Gastroesophageal sphincter (tissue), 4 donors: Measurements from ENCODE around the gene MRPS7. TPM values are rescaled to one million over a fixed set of nuclear protein-coding genes. Genes with fewer than 3 reads are reported as not detected.
"Not testable (repeated sequence)": the region's sequence is repeated elsewhere in the genome, so short reads cannot be mapped to it uniquely, and the experiment has no call there.

Source experiments
- ATAC-seq: fragments of 150-250 bp; one replicate; pipeline ENCODE4 v1.9.1; 2016; ENCODE audit warnings: mild to moderate bottlenecking, moderate library complexity
- H3K27ac ChIP-seq, 4 donors: fragments of 200-600 bp; sonication (generic) in 3 of 4; 1 replicate in 3 of 4; 2 replicates in 1 of 4; pipeline ENCODE4 v1.5.1; 2016 to 2019
- H3K27me3 ChIP-seq: fragments of 200-600 bp; sonication (generic); one replicate; pipeline ENCODE4 v1.5.1; 2019
- H3K36me3 ChIP-seq, 2 donors: fragments of 200-600 bp; sonication (generic); one replicate each; pipeline ENCODE4 v1.5.1; 2019; ENCODE audit warnings: control low read depth in 1 of 2
- H3K4me1 ChIP-seq, 3 donors: fragments of 200-600 bp; sonication (generic); 1 replicate in 2 of 3; 2 replicates in 1 of 3; pipeline ENCODE4 v1.5.1; 2016 to 2019; ENCODE audit warnings: control low read depth in 2 of 3
- H3K4me3 ChIP-seq, 2 donors: fragments of 200-600 bp; sonication (generic); one replicate each; pipeline ENCODE4 v1.5.1; 2019; ENCODE audit warnings: mild to moderate bottlenecking in 1 of 2, moderate library complexity in 1 of 2
- H3K9me3 ChIP-seq, 3 donors: fragments of 200-600 bp; sonication (generic); one replicate each; pipeline ENCODE4 v1.5.1; 2017 to 2019; ENCODE audit warnings: control low read depth in 2 of 3
- EP300 ChIP-seq: sonication (generic); formaldehyde crosslinking; IDR thresholded peaks from one replicate; pipeline ENCODE4 v1.6.1; 2017; ENCODE audit warnings: antibody characterized with exemption, mild to moderate bottlenecking
- POLR2A ChIP-seq, 2 donors: fragments of 450-650 bp; IDR thresholded peaks; one replicate each; pipeline ENCODE4 v1.6.1; 2017; ENCODE audit warnings: antibody characterized with exemption in 2 of 2, mild to moderate bottlenecking in 2 of 2, moderate library complexity in 1 of 2
- POLR2AphosphoS5 ChIP-seq: sonication (generic); formaldehyde crosslinking; IDR thresholded peaks from one replicate; pipeline ENCODE4 v1.6.1; 2017; ENCODE audit warnings: antibody characterized with exemption
- WGBS, 2 donors: methylation state at CpG; one replicate each; pipeline ENCODE4 v1.1.5; 2018; ENCODE audit warnings: low coverage in 1 of 2; 5-methylcytosine and 5-hydroxymethylcytosine counted together
- total RNA-seq, 4 donors: library from RNA; depleted of rRNA; stranded (reverse); fragments of >200 nt; gene quantifications; one replicate each; pipeline ENCODE4 v1.1.0, GENCODE V29; 2016
- TF ChIP-seq, protein P1 (sequence below), 4 experiments: fragments of 200-600 bp in 2 of 4; fragments of 450-650 bp in 2 of 4; sonication (generic) in 1 of 4; IDR thresholded peaks; one replicate each; pipeline ENCODE4 v1.5.1; 2017 to 2019; ENCODE audit warnings: antibody characterized with exemption in 4 of 4, mild to moderate bottlenecking in 2 of 4, moderate library complexity in 2 of 4

MRPS7 gene
- total RNA-seq, 4 donors from 2014 or later = 35.0 to 46.4 (median 38.3) TPM

DNA sequence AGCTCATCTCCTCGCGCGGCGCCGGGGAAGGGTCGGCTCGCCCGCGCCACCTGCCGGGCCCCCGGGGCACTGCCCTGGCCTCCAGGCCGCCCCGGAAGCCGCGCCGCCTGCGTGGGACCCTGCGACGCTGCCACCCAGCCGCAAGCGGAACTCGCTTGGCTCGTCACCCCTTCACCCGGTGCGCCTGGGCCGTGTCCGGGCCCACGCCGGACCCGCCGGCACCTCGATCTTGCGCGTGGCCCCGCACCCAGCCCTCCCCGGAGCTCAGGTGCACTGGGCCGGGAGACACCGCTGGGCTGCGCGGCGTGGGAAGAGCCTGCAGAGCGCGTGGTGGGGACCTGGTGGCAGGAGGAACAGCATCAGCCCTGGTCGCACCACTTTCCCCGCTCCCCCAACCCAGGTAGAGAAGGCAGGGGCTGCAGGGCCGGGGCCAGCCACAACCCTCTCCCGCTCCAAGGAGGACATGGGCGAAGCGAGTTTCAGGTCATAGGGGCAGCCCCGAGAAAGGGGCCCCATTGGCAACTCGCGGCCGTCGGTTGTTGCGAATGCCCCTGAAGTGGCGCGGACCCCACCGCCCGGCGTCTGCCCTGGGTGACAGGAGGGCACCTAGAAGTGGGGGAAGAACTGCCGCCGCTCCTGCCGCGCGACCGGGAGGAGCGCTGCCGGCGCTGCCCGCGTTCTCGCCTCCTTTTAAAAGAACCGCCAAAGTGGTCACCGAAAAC is 9.7 kb downstream of the MRPS7 start:
- TF ChIP-seq POLR2A (IDR thresholded peaks at IDR 0.05) (peak in 1 of 2 donors; percentile 33), POLR2AphosphoS5 (peak; percentile 9), EP300 (no peak)
- TF ChIP-seq, protein P1, sequence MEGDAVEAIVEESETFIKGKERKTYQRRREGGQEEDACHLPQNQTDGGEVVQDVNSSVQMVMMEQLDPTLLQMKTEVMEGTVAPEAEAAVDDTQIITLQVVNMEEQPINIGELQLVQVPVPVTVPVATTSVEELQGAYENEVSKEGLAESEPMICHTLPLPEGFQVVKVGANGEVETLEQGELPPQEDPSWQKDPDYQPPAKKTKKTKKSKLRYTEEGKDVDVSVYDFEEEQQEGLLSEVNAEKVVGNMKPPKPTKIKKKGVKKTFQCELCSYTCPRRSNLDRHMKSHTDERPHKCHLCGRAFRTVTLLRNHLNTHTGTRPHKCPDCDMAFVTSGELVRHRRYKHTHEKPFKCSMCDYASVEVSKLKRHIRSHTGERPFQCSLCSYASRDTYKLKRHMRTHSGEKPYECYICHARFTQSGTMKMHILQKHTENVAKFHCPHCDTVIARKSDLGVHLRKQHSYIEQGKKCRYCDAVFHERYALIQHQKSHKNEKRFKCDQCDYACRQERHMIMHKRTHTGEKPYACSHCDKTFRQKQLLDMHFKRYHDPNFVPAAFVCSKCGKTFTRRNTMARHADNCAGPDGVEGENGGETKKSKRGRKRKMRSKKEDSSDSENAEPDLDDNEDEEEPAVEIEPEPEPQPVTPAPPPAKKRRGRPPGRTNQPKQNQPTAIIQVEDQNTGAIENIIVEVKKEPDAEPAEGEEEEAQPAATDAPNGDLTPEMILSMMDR (IDR thresholded peaks at IDR 0.05) = peak in 3 of 4 experiments; percentile 85 to 94 (median 93)
- Histone ChIP-seq H3K27me3 (no peaks in the 10 kb centered on the region), H3K36me3 (peaks cover 0 to 15% of the 10 kb centered on the region in 2 donors), H3K27ac (peak overlapping the region; percentile 8 to 99 (median 96)), H3K4me3 (peak overlapping the region; percentile 77 to 91), H3K9me3 (no peaks in the 10 kb centered on the region), H3K4me1 (peaks cover 0 to 50% (median 21%) of the 10 kb centered on the region in 3 donors)
- WGBS, 2 donors = 2% methylated on average over 14 of the region's 74 CpGs; no CpG with 5 or more reads in 1 of the 2 donors
- ATAC-seq = peak; percentile 90

DNA sequence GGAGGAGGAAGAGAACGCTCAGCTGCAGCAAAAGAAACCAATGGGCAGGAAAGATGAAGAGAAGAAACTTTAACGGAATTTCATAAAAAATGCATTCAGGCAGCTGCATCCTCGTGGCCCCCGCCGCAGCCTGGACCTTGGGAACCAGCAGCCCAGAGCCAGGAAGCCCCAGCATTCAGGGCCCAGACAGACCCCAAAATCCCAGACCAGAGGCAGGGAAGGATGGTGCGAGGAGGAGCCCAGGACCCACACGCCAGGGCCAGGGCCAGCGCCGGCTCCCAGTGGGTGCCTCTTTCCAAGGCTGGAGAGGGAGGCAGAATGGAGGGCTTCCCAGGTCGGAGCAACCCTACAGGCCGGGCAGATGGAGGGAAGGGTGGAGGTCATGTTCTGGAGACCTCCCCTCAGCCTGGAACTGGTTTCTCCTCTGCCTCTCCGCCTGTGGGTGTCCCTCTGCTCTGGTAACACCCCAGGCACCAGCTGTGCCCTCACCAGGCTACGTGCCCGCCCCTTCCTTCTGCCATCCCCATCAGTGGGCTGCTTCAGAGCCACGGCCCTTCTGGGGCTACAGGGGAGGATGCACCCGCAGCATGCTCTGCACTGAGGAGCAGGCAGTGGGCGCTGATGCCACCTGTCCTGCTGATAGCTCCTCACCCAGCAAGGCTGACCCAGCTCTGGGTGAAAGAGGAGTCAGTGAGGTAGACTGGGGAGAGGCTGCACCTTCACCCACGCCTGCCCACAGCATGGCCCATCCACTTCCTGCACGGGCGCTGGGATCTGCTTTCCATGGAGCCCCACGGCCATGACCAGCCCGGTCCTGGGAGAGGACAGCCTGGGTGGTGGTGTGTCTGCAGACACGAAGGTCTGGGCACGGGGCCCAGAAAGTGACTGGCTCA is 10.5 kb downstream of the MRPS7 start:
- Histone ChIP-seq H3K36me3 (peaks cover 0 to 15% of the 10 kb centered on the region in 2 donors), H3K27ac (peak overlapping the region in 2 of 4 donors; percentile 97 to 99), H3K4me3 (peak overlapping the region; percentile 77 to 91), H3K9me3 (no peaks in the 10 kb centered on the region), H3K4me1 (peaks cover 0 to 50% (median 21%) of the 10 kb centered on the region in 3 donors), H3K27me3 (no peaks in the 10 kb centered on the region)
- TF ChIP-seq POLR2AphosphoS5 (no peak), POLR2A (IDR thresholded peaks at IDR 0.05) (no peak)
- no peak for ATAC-seq
- WGBS, 2 donors = 0% methylated on average over 3 of the region's 24 CpGs; no CpG with 5 or more reads in 1 of the 2 donors

DNA sequence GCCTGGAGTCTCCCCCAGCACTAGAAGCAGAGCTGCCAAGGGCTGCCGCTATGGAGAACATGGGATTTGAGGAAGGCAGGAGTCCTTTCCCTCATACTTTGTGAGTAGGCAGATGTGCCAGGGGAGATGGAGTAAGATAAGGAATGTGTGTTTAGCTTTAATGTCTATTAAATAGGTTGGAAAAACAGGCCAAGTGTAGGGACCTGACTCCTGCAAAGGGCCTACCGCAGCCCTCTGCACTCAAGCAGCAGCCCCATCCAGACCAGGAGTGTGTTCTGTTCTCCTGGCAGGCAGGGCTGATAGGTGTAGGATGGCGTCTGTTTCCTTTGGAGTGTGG is 11.1 kb downstream of the MRPS7 start:
- TF ChIP-seq EP300 = no peak
- 50 to 67% methylated on average over 1 of the region's 3 CpGs for WGBS, 2 donors
- Histone ChIP-seq H3K36me3 (peaks cover 0 to 15% of the 10 kb centered on the region in 2 donors), H3K27me3 (no peaks in the 10 kb centered on the region), H3K9me3 (no peaks in the 10 kb centered on the region), H3K27ac (peak overlapping the region in 3 of 4 donors; percentile 14 to 97 (median 14)), H3K4me3 (no peak overlapping the region), H3K4me1 (peaks cover 0 to 47% (median 21%) of the 10 kb centered on the region in 3 donors)
- no peak for ATAC-seq

DNA sequence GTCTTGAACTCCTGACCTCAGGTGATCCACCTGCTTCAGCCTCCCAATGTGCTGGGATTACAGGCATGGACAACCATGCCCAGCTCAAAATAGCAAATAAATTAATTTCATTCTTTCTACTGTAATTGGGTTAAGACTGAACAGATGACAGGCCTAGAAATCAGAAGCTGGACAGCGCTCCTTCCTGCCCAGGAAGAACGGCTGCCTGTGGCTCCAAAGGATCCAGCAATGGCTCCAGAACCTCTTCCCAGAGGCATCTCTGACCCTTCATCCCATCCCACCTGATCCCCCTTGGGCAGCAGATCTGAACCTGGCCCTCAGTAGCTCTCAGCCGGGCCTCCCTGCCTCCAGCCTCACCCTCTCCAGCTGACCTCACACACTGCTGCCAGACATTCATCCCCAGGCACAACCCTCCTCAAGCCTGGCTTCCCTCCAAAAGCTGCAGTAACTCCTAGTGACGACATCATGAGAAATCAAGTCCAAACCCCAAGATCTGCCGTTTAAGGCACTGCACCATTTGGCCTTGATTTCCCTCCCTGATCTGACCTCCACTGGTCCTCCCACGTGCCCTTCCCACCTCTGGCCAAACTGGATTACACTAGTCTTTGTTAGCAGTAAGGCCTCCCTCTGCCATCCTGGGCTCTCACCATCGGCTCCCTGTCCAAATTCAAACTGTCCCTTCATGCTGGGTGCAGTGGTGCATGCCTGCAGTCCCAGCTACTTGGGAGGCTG is 12.5 kb downstream of the MRPS7 start:
- ATAC-seq = no peak
- WGBS, 2 donors = 38 to 72% methylated on average over 3 to 4 of the region's 7 CpGs
- peaks cover 0 to 23% of the 10 kb centered on the region in 2 donors for H3K36me3 ChIP-seq
- peaks cover 0 to 43% (median 21%) of the 10 kb centered on the region in 3 donors for H3K4me1 ChIP-seq
- no peaks in the 10 kb centered on the region for H3K9me3 ChIP-seq
- no peak for TF ChIP-seq EP300
- no peak for TF ChIP-seq POLR2AphosphoS5
- TF ChIP-seq POLR2A (IDR thresholded peaks at IDR 0.05) = no peak
- TF ChIP-seq, protein P1 (IDR thresholded peaks at IDR 0.05) = no peak
- H3K27ac ChIP-seq = no peak overlapping the region
- H3K27me3 ChIP-seq = no peaks in the 10 kb centered on the region
- H3K4me3 ChIP-seq = no peak overlapping the region

DNA sequence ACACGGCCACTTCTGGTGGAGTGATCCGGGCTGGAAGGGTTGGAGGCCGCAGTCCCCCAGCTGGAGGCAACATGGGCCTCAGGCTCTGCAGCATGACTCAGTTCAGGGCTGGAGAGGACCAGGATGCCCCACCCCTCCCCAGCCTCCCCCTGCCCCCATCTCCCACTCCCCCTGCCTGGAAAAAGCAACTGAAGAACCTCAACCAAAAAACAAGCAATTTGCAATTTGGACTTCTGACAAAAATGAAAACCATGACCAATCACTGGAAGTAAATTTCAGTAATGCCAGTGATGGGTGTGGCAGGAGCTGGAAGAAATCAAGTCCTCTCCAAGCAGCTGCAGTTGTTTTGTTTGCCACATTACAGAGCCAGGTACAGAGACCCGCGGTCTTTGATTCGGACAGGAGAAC is 16.0 kb downstream of the MRPS7 start:
- Histone ChIP-seq H3K27me3 (no peaks in the 10 kb centered on the region), H3K27ac (no peak overlapping the region), H3K36me3 (peaks cover 0 to 46% of the 10 kb centered on the region in 2 donors), H3K4me1 (peaks cover 0 to 19% (median 6%) of the 10 kb centered on the region in 3 donors), H3K9me3 (no peaks in the 10 kb centered on the region), H3K4me3 (no peak overlapping the region)
- TF ChIP-seq, protein P1 (IDR thresholded peaks at IDR 0.05) = no peak
- TF ChIP-seq EP300 (no peak), POLR2A (IDR thresholded peaks at IDR 0.05) (no peak), POLR2AphosphoS5 (no peak)
- ATAC-seq = no peak
- 95% methylated on average over 4 of the region's 6 CpGs; no CpG with 5 or more reads in 1 of the 2 donors for WGBS, 2 donors

DNA sequence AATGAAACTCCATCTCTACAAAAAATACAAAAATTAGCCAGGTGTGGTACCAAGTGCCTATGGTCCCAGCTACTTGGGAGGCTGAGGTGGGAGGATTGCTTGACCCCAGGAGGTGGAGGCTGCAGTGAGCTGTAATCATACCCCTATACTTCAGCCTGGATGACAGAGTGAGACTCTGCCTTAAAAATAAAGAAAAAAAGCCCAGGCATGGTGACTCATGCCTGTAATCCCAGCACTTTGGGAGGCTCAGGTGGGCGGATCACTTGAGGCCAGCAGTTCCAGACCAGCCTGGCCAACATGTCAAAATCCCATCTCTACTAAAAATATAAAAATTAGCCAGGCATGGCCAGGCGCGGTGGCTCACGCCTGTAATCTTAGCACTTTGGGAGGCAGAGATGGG is 18.5 kb downstream of the MRPS7 start:
- not testable (repeated sequence) for H3K27me3 ChIP-seq, H3K27ac ChIP-seq, ATAC-seq, H3K9me3 ChIP-seq, H3K4me3 ChIP-seq, H3K4me1 ChIP-seq
- WGBS, 2 donors = 86 to 100% methylated on average over 3 to 4 of the region's 4 CpGs
- H3K36me3 ChIP-seq = peaks cover 0 to 66% of the 10 kb centered on the region in 2 donors
